BLaER1 (cell line): Measurements from ENCODE around the gene LONP2.

ENCODE experiments used
- H3K27ac ChIP-seq: shearing (Covaris generic); formaldehyde crosslinking; 2 replicates; pipeline ENCODE4 v1.8.1; 2022
- H3K27me3 ChIP-seq: shearing (Covaris generic); formaldehyde crosslinking; 2 replicates; pipeline ENCODE4 v1.8.1; 2022
- H3K36me3 ChIP-seq: shearing (Covaris generic); formaldehyde crosslinking; 2 replicates; pipeline ENCODE4 v1.8.1; 2022
- H3K4me1 ChIP-seq: shearing (Covaris generic); formaldehyde crosslinking; 2 replicates; pipeline ENCODE4 v1.8.1; 2022
- H3K4me2 ChIP-seq: shearing (Covaris generic); formaldehyde crosslinking; 2 replicates; pipeline ENCODE4 v1.8.1; 2022
- H3K4me3 ChIP-seq: shearing (Covaris generic); formaldehyde crosslinking; 2 replicates; pipeline ENCODE4 v1.8.1; 2022
- H3K9ac ChIP-seq: shearing (Covaris generic); formaldehyde crosslinking; 2 replicates; pipeline ENCODE4 v1.8.1; 2022
- H3K9me3 ChIP-seq: shearing (Covaris generic); formaldehyde crosslinking; 2 replicates; pipeline ENCODE4 v1.8.1; 2022
- H4K20me1 ChIP-seq: shearing (Covaris generic); formaldehyde crosslinking; 2 replicates; pipeline ENCODE4 v1.8.1; 2022
- Cebpa-rat ChIP-seq: shearing (Covaris generic); IDR thresholded peaks from 2 replicates; pipeline ENCODE4 v1.8.1; 2022

LONP2 gene

DNA sequence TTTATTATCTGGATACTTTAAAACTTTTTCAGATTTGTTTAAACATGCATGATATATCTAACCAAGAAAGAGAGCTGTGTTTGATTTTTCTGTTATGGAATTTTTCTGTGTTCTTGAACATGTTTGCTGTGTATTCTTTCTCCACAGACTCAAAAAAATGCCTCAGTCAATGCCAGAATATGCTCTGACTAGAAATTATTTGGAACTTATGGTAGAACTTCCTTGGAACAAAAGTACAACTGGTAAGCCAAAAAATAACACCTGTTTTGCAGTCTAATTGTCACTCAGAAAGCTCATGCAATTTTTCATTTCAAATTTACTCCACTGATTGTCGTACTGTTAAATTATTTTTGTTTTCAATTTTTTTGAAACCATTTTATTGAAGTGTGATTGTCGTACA is 18.5 kb downstream of the LONP2 start:
- H3K4me3 ChIP-seq: no peak overlapping the region
- H3K27ac ChIP-seq: no peak overlapping the region
- TF ChIP-seq Cebpa-rat: no peak
- H3K4me2 ChIP-seq: no peak overlapping the region
- H3K36me3 ChIP-seq: peaks cover 88% of the 10 kb centered on the region
- no peaks in the 10 kb centered on the region for H4K20me1 ChIP-seq
- no peaks in the 10 kb centered on the region for H3K4me1 ChIP-seq
- peaks cover 15% of the 10 kb centered on the region for H3K9me3 ChIP-seq
- no peaks in the 10 kb centered on the region for H3K27me3 ChIP-seq
- no peak overlapping the region for H3K9ac ChIP-seq

DNA sequence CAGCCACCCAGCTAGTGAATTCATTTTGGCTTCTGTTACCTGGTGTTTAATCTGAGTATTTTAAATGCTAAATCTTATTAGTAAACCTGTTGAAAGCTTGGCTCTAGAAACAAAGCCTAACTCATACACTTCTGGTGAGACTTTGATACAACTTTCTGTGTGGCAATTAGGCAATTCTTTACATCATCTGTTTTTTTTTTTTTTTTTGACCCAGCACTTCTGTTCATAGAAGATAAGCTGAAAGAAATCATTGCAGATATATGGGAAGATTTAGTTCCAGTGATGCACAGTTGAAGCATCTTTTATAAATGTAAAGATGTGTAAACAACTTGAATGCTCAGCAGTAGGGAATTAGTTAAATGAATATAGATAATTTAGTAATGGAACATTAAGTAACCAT is 24.9 kb downstream of the LONP2 start:
- H3K4me1 ChIP-seq: no peaks in the 10 kb centered on the region
- peaks cover 4% of the 10 kb centered on the region; the same call in 1 of the 2 replicates for H3K9me3 ChIP-seq
- H3K9ac ChIP-seq: no peak overlapping the region
- peaks cover 8% of the 10 kb centered on the region; the same call in 1 of the 2 replicates for H4K20me1 ChIP-seq
- peaks cover 67% of the 10 kb centered on the region for H3K36me3 ChIP-seq
- H3K4me3 ChIP-seq: no peak overlapping the region
- H3K27ac ChIP-seq: no peak overlapping the region
- H3K4me2 ChIP-seq: no peak overlapping the region
- H3K27me3 ChIP-seq: no peaks in the 10 kb centered on the region
- no peak for TF ChIP-seq Cebpa-rat

DNA sequence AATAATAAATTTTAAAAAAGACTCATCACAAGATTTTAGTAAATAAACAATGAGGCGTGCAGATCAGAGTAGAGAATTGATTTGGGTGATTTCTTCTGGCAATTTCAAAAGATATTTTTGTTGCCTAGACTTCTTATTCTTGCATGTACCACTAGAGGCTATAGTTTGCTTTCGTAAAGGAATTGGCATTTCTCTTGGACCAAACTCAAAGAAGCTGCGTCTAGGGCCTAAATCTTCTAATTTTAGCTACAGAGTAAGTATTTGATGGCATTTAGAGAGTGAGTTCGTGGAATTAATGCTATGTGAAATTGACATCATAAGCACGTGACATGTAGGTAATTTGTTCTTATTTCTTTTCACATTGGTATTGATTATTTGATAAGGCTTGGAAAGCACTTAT is 27.6 kb downstream of the LONP2 start:
- Histone ChIP-seq H3K4me2 (no peak overlapping the region), H3K27ac (no peak overlapping the region), H3K9ac (no peak overlapping the region), H3K4me1 (no peaks in the 10 kb centered on the region), H4K20me1 (peaks cover 18% of the 10 kb centered on the region; the same call in 1 of the 2 replicates), H3K4me3 (no peak overlapping the region), H3K36me3 (peaks cover 70% of the 10 kb centered on the region), H3K9me3 (no peaks in the 10 kb centered on the region), H3K27me3 (no peaks in the 10 kb centered on the region)
- TF ChIP-seq Cebpa-rat: no peak

DNA sequence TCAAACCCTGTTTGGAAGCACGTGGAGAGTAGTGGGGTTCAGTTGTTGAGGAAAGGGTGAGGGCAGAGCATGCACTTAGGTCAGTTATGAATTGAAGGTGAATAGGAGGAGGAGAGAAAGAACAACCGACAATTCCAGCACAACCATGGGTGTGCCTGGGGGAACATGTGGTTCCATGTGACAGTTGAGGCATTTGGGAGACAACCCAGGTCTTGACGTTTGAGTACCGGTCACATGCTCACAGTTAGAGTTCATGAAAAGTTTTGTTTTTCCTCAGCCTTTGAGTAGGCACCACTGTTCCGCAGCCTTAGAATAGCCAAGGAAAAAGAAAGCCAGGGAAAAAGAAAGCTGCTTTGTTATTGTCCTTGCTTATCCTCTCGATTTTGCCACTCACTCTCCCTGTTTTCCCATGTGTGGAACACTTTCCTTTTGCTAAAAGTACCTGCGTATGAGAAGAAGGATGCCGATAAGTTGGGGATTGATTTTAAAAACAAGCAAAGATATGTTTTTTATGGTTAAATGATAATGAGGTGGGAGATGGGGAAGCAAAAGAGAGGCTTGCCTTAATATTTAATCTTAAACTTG is 28.8 kb downstream of the LONP2 start:
- peaks cover 18% of the 10 kb centered on the region; the same call in 1 of the 2 replicates for H4K20me1 ChIP-seq
- no peak overlapping the region for H3K4me2 ChIP-seq
- H3K27ac ChIP-seq: no peak overlapping the region
- no peak overlapping the region for H3K4me3 ChIP-seq
- no peak overlapping the region for H3K9ac ChIP-seq
- no peaks in the 10 kb centered on the region for H3K9me3 ChIP-seq
- TF ChIP-seq Cebpa-rat: no peak
- no peaks in the 10 kb centered on the region for H3K27me3 ChIP-seq
- no peaks in the 10 kb centered on the region for H3K4me1 ChIP-seq
- H3K36me3 ChIP-seq: peaks cover 71% of the 10 kb centered on the region

DNA sequence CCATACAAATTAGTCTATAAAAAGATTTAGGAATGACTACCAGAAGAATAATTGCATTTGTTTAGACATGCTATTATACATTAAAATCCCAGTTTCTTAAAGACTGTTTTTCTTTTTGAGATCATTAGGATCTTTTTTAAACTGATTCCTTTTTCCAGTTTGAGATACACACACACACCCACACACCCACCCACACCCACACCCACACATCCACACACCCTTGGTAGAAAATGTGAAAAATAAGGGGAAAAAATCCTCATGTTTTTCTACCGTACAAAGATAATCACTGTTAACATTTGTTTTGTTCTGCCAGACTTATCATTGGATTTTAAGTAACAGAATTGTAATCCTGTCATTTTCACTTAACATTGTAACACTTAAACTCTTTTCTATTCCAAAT is 30.4 kb downstream of the LONP2 start:
- Histone ChIP-seq H3K9me3 (no peaks in the 10 kb centered on the region), H3K4me3 (no peak overlapping the region), H3K27me3 (no peaks in the 10 kb centered on the region), H3K4me1 (0 out of 2 replicates have a peak, but pooled peaks cover 4% of the 10 kb centered on the region), H3K4me2 (no peak overlapping the region), H3K36me3 (peaks cover 82% of the 10 kb centered on the region), H3K27ac (no peak overlapping the region), H4K20me1 (peaks cover 18% of the 10 kb centered on the region; the same call in 1 of the 2 replicates), H3K9ac (no peak overlapping the region)
- no peak for TF ChIP-seq Cebpa-rat

DNA sequence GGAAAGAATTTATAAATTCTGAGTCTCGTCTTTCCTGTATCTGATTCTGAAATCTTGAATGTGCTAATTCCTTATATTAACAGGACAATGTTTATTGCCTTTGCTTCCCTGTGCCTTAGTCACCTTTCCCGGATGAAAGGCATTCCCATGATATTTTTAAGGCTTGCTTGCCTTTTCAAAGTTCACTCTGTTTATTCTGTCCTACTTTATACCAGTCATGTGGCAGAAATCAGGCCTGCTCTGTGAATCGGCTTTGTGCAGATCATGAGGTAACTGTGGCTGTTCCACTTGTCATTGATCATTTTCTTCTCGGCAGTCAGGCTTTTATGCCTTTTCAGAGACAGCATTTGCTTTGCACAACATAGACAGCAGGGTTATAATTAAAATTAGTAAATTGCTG is 32.0 kb downstream of the LONP2 start:
- no peak overlapping the region for H3K4me3 ChIP-seq
- H4K20me1 ChIP-seq: peaks cover 18% of the 10 kb centered on the region; the same call in 1 of the 2 replicates
- H3K4me1 ChIP-seq: 0 out of 2 replicates have a peak, but pooled peaks cover 9% of the 10 kb centered on the region
- peaks cover 79% of the 10 kb centered on the region for H3K36me3 ChIP-seq
- H3K4me2 ChIP-seq: no peak overlapping the region
- H3K9ac ChIP-seq: no peak overlapping the region
- no peaks in the 10 kb centered on the region for H3K9me3 ChIP-seq
- H3K27ac ChIP-seq: no peak overlapping the region
- no peak for TF ChIP-seq Cebpa-rat
- H3K27me3 ChIP-seq: no peaks in the 10 kb centered on the region

DNA sequence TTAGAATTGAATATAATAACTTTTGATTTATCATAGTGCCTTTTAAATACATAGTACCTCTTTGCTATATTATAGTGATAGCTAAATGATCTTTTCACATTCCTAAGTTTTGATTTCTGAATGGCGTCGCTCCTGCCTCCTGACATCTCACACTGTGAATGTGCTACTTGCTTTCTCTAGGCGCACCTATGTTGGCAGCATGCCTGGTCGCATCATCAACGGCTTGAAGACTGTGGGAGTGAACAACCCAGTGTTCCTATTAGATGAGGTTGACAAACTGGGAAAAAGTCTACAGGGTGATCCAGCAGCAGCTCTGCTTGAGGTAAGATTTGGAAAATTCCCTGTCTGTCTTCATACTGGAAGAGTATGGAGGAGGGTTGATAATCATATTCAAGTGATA is 33.1 kb downstream of the LONP2 start:
- no peak overlapping the region for H3K9ac ChIP-seq
- no peaks in the 10 kb centered on the region for H3K9me3 ChIP-seq
- 0 out of 2 replicates have a peak, but pooled peaks cover 9% of the 10 kb centered on the region for H3K4me1 ChIP-seq
- H3K27me3 ChIP-seq: no peaks in the 10 kb centered on the region
- no peak overlapping the region for H3K4me2 ChIP-seq
- H3K27ac ChIP-seq: no peak overlapping the region
- peaks cover 74% of the 10 kb centered on the region for H3K36me3 ChIP-seq
- TF ChIP-seq Cebpa-rat: no peak
- H4K20me1 ChIP-seq: peaks cover 18% of the 10 kb centered on the region; the same call in 1 of the 2 replicates
- no peak overlapping the region for H3K4me3 ChIP-seq

DNA sequence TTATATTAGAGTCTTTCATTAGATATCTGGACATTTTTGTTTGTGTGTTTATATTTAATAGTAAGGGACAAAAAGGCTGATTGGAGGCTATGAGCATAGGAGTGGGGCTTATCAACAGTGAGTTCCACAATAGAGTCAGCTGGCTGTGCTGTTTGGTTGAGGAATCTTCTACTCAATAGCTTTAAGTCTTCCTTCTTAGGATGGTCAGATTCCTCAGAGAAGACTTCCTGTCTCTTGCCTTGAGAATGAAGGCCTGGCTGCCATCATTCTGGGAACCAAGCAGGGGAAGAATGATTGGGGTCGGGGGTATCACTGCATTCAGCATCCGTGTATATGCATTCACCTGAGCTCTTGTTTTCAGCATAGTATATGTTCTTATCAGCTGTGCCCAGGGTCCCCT is 35.1 kb downstream of the LONP2 start:
- no peak overlapping the region for H3K4me3 ChIP-seq
- TF ChIP-seq Cebpa-rat: no peak
- H4K20me1 ChIP-seq: 0 out of 2 replicates have a peak, but pooled peaks cover 9% of the 10 kb centered on the region
- peaks cover 79% of the 10 kb centered on the region for H3K36me3 ChIP-seq
- peaks cover 10% of the 10 kb centered on the region; the same call in 1 of the 2 replicates for H3K4me1 ChIP-seq
- H3K9ac ChIP-seq: no peak overlapping the region
- no peaks in the 10 kb centered on the region for H3K9me3 ChIP-seq
- no peak overlapping the region for H3K4me2 ChIP-seq
- no peaks in the 10 kb centered on the region for H3K27me3 ChIP-seq
- no peak overlapping the region for H3K27ac ChIP-seq

DNA sequence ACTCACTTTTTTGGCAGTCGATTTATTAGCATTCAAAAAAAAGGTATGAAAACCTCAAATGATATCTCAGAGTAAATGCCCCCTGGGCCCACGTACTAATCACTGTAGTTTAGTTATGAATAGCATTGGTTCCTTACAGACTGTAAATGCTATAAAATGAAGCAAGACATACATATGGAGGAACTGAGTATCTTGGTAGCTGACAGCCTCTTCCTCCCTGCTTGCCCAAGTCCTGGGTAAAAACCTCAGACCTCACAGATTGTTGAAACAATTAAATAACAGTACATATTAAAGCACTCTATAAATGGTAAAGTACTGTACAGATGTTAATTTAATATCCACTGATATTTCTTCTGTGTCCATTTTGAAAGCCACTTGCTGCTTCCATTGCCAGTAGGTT is 36.4 kb downstream of the LONP2 start:
- H3K36me3 ChIP-seq: peaks cover 72% of the 10 kb centered on the region
- H3K4me3 ChIP-seq: no peak overlapping the region
- no peak overlapping the region for H3K4me2 ChIP-seq

DNA sequence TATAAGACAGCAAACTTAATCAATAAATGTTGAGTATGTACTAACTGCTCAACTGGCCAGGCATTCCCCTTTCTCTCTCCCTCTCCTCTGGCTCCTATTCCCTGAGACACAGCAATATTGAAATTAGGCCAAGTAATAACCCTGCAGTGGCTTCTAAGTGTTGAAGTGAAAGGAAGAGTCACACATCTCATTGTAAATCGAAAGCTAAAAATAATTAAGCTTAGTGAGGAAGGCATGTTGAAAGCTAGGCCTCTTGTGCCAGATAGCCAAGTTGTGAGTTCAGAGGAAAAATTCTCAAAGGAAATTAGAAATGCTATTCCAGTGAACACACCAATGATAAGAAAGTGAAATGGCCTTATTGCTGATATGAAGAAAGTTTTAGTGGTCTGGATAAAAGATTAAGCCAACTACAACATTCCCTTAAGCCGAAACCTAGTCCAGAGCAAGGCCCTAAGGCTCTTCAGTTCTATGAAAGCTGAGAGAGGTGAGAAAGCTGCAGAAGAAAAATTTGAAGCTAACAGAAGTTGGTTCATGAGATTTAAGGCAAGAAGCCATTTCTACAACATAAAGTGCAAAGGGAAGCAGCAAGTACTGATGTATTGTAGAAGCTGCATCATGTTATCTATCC is 38.6 kb downstream of the LONP2 start:
- H3K4me2 ChIP-seq: no peak overlapping the region
- no peak for TF ChIP-seq Cebpa-rat
- H3K4me3 ChIP-seq: no peak overlapping the region
- H3K9me3 ChIP-seq: peaks cover 26% of the 10 kb centered on the region
- no peaks in the 10 kb centered on the region for H3K27me3 ChIP-seq
- no peak overlapping the region for H3K27ac ChIP-seq
- peaks cover 73% of the 10 kb centered on the region for H3K36me3 ChIP-seq
- H4K20me1 ChIP-seq: no peaks in the 10 kb centered on the region
- no peak overlapping the region for H3K9ac ChIP-seq
- peaks cover 22% of the 10 kb centered on the region for H3K4me1 ChIP-seq

More for the DNA sequence above, 36.4 kb downstream of the LONP2 start:
- Histone ChIP-seq H3K27me3 (no peaks in the 10 kb centered on the region), H3K9me3 (peaks cover 4% of the 10 kb centered on the region; the same call in 1 of the 2 replicates), H3K4me1 (peaks cover 22% of the 10 kb centered on the region), H4K20me1 (0 out of 2 replicates have a peak, but pooled peaks cover 8% of the 10 kb centered on the region), H3K27ac (no peak overlapping the region), H3K9ac (no peak overlapping the region)
- no peak for TF ChIP-seq Cebpa-rat
